GM12873 (cell line): ENCODE measurements around the gene SERPINA1.

Source experiments
- TF ChIP-seq, protein P1 (sequence below): IDR thresholded peaks from 2 replicates; pipeline ENCODE4 v1.5.1; 2012; ENCODE audit warnings: low read depth, mild to moderate bottlenecking, moderate library complexity, low read length, control low read depth; ENCODE audit not compliant: insufficient read depth; ENCODE audit errors: missing control alignments

The SERPINA1 gene

DNA sequence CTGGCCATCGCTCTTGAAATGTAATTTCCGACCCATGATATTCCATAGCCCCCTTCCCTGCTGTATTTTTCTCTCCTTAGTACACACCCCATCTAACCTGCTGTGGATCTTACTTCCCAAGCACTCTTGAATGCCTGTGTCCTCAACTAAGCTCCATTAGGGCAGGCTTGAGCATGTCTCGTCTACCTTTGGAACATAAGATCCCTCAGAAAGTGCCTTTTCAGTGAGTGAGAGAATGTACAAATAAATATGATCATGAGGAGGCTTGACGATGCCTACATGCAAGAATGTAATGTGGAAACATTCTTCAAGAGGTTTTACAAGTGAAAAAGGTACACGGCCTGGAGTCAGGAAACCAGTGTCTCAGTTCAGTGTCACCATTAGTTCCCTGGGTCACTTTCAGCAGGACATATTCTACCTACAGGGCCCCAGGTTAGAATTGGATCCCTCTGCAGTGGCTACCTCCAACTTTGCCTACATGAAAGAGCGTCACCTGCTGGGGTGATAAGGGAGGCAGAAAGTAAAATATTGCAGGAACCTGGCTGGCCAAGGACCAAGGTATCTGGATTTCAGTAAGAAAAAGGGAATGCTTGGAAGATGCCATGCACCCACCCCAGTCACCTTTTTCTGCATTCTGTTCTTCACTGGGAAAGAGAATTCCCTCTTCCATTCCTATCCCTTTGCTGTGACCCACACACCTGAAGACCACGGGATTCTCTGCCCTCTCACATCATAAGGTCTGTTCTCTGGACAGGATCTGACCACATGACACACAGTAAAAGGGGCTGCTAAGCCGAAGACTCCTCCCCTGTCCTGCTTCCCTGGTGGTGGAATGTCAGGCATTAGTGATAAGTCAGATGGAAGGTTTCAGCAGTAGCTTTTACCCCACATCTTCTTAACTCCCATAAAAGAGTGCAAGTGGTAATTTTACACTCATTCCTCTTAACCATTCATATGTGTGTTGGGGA is 24.6 kb upstream of the SERPINA1 start:
- TF ChIP-seq, protein P1, sequence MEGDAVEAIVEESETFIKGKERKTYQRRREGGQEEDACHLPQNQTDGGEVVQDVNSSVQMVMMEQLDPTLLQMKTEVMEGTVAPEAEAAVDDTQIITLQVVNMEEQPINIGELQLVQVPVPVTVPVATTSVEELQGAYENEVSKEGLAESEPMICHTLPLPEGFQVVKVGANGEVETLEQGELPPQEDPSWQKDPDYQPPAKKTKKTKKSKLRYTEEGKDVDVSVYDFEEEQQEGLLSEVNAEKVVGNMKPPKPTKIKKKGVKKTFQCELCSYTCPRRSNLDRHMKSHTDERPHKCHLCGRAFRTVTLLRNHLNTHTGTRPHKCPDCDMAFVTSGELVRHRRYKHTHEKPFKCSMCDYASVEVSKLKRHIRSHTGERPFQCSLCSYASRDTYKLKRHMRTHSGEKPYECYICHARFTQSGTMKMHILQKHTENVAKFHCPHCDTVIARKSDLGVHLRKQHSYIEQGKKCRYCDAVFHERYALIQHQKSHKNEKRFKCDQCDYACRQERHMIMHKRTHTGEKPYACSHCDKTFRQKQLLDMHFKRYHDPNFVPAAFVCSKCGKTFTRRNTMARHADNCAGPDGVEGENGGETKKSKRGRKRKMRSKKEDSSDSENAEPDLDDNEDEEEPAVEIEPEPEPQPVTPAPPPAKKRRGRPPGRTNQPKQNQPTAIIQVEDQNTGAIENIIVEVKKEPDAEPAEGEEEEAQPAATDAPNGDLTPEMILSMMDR = peak; percentile 49

DNA sequence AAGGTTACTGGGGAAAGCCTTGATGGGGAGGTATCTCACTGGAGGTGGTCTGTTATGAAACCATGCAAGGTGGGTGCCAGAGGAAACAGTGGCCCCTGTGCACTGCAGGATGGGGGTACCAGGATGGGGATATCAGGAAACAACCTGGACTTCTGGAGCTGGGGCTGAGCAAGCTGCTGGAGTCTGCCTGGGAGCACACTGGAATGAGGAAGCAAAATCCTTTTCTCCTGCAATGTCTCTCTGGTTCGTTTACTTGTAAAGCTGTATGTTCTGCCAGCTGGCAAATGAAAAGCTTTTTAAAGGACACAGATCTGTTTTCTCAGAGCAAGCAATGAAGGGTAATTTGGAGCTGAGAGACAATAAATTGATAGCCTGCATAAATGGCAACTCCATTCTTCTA is 23.2 kb upstream of the SERPINA1 start:
- TF ChIP-seq, protein P1 = no peak

DNA sequence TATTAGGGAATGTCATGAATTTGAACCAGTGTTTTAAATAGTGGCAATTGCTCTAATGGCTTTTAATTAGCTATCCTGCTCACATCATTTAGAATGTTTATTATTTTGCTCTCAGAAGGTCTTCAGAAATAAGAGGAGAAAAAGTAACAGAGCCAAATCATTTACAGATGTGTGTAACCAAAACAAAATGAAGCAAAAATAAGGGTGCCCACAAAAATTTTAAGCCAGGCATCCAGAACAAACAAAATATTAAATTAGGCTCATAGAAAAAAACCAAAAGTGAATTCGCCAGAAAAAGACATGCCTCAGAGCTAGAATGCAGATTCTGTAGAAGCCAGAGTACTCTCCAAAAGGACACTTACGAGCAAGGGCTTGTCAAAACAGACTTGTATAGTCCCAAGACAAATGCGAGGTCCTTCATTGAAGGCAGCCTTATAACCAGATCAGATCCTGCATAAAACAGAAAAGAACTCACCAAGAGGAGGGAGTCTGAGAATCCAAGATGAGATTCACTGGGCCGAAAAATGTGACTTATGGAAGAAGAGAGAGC is 20.2 kb upstream of the SERPINA1 start:
- TF ChIP-seq, protein P1 = no peak

DNA sequence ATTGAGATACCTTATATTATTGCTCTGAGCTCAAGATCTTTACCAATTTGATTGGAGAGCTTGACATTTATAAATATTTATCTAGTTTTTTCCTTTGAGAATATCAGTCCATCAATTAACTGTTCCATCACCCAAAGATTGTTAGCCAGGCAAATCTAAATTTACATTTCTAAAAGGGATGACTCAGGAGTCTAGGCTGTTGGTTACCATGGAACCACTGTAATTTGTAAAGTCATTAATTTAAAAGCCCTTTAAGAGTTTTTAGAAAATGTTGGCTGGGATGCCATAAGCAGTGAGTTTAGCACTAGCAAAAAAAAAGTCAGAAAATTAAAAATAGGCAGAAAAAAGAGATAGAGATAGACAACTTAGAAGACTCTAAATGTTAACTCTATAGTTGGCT is 19.5 kb upstream of the SERPINA1 start:
- TF ChIP-seq, protein P1 = no peak

DNA sequence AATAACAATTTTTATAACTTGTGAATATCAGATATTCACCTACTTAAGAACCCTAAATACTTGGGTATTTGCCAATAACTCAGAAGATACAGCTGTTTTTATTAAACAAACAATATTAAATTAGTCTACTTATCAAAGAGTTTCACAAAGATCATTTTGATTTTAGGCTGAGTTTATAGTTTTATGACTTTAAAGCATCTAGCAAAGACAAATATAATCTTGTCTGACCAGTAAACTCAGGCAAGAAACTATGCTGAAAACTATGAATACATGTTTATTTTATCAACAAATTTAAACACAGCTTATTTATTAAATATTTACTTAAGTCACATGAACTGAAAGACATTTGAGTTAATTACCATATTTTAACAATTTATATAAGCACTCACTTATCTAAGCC is 18.5 kb upstream of the SERPINA1 start:
- TF ChIP-seq, protein P1 = no peak

DNA sequence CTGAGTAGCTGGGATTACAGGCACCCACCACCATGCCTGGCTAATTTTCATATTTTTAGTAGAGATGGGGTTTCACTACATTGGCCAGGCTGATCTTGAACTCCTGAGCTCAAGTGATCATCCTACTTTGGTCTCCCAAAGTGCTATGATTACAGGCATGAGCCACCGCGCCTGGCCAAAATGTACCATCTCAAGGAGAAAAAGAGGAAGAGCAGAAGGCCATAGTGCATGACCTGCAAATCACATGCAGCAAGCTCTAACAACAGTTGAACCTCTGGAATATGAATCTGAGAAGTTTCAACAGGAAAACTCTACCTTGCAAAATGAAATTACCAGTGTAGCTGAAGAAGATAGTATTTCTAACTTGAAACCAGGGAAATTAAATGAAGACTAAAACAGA is 17.1 kb upstream of the SERPINA1 start:
- TF ChIP-seq, protein P1 = no peak

DNA sequence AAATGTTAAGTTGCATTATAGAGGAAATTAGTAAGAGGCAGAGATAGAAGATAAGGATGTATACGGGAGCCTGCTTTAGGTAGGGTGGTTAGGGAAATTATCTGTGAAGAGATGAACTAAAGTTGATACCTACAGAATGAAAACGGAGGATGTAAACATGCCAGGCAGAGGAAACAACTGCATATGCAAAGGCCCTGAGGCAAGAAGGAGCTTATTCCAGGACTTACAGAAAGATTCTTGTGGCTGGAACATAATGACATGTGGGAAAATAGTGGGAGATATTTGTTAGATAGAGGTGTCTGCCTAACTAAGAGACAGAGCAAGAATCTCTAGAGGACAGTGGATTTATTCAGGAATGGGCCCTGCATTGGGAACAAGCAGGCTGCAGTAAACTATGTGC is 16.2 kb upstream of the SERPINA1 start:
- TF ChIP-seq, protein P1 = no peak
